Activated naive CD8-positive, alpha-beta T cell treated with anti-CD3 and anti-CD28 coated beads, Interleukin-2, amount 50 U/mL, for 16 hours (primary cell): ENCODE data around the gene MAPKAP1.
A peak's percentile ranks its signal among the peaks of the same experiment; 100 is the strongest.

ENCODE experiments used
- DNase-seq: peaks from one replicate; pipeline ENCODE4 v3.0.0-alpha.2; 2020; ENCODE audit warnings: low read depth, low spot score

MAPKAP1 gene

DNA sequence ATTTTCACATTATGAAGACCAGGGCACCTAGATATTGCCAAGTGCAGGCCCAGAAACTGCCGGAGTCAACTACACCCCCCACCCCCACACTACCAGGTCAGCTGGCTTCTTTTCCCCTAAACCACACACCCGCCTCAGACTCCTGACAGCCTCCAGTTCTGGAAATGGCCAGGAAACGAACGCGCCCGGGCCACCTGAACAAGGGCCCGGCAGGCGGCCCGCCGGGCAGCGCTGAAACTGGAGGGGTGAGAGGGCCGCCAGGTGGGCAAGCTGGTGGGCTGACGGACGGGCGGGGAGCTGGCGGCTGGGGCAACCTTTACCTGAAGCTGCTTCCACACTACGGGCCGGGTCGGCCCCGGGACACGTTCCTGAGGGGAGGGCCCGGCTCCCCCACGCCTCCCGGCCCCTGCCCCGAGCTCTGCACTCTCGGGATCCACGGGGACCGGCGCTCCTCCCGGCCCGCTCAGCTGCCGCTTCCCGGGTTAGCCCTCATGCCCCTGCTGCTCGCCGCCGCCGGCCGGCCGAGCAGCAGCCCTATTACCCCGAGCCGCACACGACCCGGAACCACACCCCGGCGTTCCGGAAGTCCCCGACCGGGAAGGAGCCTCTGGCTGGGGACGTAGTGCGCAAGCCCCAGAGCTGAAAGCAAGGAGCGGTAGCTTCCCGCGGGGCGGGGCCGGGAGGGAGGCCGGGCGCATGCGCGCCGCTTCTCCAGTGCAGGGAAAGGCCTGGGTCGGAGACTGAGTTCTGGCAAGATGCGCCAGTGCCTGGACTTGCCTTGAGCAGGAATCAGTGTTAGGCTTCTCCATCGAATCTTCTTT, at the start of gene MAPKAP1:
TSS of gene MAPKAP1 (minus strand) at position 558 of the 821 bp plus-strand sequence. CDS start 34,634 bp downstream, outside the sequence.
- peak; percentile 85 for DNase-seq

DNA sequence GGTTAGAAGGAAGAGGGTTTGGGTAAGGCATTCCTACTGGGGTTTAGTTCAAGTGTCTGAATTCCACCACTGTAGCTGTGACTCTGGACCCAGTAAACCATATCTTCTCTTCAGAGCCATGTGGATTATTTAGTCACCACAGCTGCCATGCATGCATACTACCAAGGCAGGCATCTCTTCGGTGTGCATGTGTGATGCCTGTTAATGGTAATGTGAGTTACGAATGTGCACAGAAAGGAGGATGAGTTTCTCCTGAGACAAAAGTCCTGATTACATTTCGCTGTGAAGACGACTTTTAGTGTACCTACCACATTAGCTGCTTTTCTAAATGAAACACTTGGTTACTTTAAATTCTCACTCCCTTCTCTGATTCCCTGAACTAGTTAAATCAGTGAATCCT, 49.5 kb upstream of the MAPKAP1 start:
- DNase-seq: no peak

DNA sequence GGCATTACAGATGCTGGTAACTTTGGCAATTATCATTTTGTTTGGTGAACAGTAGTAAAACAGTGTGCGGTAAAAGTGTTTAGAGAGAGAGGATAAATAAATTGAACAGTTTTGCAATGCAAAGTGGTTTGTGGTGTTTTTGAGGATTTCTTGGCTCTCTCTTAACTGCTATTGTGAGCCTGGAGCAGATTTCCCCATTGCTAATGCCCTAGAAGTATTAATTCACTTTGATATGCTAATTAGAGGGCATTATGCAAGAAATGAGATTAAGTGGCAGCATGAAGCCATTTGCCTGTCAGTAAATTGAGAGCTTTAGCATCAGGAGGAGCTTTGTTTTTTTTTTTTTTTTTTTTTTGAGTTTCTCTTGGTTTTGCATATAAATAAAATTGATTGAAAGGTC, 48.3 kb upstream of the MAPKAP1 start:
- DNase-seq: no peak

DNA sequence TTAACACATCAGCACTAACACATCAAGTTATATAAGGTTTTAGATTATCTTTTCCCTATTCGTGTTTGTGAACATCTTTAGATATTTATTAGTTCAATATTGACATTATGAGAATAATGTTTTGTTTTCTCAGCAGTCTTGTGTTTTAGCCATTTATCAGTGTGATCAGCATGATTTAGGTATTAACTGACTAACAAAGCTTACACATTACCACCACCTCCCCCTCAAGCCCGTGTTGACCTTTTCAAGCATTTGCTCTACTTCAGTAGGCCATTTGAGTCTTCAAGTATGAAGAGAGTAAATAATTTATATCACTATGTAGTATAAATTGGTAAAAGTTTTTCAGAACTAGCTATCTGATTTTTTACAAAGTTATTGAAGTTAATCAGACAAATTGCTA, 47.1 kb upstream of the MAPKAP1 start:
- DNase-seq: no peak

DNA sequence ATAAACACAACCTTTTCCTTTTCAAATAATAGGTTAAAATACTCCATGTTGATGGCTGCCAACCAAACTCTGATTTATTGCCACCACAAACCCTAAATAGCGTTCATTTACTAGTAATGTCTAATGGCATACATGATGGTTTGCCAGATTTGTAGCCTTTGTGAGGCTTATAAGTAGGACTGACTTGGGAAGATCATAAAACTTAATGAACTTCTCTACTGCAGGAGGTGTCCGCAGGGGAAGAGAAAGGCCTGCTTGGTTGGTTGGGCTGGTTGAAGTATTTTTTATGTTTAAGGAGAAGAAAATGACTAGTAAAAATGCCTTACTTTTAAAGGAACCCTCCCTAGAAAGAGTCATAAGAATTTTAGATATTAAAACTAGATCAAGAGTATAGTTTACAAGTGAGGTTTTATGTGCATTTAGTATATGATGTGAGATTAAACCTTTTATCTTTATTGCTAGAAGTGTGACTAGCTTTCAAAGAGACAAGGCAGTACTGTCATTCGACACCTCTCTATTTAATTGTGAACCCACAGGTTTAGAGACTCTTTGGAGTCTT, 45.1 kb upstream of the MAPKAP1 start:
- DNase-seq: no peak

DNA sequence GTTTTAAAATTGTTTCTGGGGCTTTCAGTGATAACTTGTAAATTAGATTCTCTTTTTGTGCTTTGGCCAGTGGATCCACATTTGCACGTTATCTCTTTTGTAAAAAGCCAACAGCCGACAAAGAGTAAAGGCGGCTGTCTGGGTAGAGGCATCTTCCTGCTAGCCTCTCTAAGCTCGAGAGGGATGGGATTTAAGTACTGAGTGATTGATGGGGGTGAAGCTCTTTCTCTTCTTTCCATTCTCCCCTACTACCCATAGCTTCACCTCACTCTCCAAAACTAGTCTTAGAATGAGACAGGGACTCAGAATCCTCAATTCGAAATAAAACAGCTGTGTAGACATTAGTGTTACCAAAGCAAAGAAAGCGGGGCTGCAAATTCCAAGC, 43.6 kb upstream of the MAPKAP1 start:
- DNase-seq: no peak

DNA sequence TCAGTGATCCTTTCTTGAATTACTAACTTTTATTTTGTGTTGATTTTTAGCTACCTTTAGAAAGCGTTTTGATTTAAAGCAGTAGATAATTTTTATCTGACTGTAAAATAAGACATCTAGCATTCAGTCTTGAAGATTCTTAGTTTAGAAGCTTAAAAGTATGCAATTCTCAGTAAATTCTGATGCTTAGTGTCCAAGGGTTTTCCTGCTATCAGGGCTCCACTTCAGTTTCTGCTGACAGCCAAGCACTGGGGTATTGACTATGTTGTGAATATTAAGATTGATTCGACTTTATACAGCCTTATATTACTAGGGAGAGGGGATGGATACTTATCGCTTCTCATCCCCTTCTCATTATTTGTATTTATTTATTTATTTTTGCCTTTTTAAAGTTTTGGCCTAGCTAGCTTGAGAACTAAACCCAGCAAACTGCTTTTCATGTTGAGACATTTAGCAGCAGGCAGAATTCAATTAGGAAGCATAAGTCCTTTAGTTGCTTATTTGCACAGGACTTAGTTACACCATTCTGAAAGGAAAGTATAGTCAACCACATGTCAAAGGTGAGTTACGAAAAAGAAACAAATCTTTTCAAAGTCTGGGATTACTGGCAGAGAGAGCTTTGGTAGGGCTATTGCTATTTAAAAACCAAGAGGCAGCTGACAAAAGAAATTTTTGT, 43.1 kb upstream of the MAPKAP1 start:
- no peak for DNase-seq

DNA sequence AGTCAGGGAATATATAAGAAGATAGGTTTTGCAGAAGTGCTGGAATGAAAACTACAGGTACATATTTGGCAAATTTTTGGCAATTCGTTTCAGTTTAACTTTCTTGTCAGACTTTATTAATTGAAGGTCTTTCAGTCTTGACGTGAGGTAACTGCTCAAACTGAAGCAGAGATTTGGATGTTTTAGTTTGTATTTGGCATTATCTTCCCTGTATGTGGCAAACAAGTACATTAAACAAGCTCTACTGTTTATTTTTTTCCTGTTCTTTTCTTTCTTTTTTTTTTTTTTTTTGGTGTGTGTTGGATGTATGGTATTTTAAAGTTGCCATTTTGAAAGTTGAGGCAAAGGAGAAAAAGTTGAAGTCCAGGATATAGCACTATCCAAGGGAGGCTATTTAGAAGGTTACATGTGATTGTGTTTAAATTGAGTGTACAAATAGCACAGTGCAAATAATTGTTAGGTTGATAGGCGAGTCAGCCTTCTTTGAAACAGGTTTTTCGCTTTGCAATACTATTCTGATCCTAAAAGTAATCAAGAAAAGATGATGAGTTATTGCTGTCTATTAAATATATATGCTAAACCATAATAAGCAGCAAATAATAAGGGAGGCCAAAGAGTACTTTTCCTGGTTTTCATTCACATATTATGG, 42.4 kb upstream of the MAPKAP1 start:
- no peak for DNase-seq

DNA sequence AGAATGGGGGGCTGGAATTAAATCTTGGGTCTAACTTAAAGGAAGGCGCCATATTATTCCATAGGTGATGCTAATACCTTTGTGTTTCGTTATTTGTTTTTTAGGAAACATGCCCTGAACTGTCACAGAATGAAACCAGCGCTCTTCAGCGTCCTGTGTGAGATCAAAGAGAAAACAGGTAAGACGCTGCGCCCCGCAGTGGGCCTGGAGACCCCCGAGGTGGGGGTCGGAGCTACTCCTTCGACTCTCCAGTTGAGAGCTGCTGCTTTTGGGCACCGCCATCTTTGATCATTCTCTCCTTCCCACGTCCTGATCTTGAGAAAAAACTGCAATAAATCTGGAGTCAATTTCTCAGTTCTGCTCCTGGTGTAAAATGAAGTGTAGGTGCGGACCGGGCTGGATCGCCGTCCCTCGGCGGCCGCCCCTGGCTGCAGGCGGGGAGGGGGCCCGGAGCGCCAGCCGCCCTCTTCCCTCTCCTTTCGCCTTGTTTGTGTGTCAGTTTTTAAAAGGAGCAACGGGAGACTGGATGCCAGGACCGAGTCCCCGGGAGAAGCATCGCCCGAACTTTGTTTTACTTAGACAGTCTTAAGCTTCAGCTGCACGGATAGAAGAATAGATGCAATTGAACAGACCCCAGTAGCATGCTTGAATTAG, 41.6 kb upstream of the MAPKAP1 start:
- no peak for DNase-seq

DNA sequence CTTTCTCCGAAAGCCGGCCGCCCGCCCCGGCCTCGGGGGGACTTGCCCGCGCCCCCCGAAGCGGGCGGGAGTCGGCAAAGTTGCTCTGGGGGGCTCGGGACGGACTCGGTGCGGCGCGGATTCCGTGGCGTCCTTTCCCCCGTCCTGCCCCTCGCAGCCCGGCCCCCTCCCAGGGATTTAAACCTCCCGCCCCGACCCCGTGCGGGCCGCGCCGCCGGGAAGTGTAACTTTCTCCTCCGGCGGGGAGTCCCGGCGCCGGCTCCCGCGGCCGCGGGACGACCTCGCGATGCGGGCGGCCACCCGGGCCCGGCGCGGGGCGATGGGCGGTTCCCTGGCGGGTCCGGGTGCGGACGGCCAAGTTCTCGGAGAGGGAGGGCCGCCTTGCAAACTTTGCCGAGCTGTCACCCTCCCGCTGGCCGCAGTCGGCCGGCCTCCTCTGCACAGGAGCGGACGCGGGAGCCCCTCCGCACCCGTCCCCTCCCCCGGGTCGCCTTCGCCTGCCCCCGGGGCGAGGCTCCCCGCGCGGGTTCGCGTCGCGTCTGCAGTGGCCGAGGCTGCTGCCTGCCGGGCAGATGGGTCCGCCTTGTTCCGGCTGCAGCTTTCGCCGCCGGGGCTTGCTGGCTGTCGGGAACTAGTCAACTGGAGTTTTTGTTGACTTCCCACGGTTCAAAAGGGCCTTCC, 40.9 kb upstream of the MAPKAP1 start:
- no peak for DNase-seq

DNA sequence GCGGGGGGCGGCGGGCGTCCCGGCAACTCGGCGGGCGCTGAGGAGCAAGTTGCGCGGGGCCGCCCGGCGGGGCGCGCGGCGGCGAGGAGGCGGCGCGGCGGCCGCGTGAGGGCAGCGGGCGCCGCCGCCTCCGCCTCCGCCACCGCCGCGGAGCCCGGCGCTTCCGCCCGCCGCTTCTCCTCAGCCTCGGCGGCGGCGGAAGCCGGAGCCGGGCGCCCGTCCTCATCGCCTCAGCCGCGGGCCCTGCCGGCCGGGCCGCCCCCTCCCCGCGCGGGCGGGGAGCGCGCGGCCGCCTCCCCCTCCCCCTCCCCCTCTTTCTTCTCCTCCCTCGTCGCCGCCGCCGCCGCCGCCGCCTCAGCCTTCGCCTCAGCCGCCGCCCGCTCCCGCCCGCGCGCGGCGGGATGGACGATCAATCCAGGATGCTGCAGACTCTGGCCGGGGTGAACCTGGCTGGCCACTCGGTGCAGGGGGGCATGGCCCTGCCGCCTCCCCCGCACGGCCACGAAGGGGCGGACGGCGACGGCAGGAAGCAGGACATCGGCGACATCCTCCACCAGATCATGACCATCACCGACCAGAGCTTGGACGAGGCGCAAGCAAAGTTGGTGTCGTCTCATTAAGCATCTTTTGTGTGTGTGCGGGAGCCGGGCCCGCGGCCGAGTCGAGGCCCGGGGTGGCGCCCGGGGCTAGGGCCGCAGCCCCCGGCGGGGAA, 40.2 kb upstream of the MAPKAP1 start, which contains the start of gene PBX3:
TSS of gene PBX3 (plus strand) at position 321 of the 712 bp plus-strand sequence.
- DNase-seq: no peak

DNA sequence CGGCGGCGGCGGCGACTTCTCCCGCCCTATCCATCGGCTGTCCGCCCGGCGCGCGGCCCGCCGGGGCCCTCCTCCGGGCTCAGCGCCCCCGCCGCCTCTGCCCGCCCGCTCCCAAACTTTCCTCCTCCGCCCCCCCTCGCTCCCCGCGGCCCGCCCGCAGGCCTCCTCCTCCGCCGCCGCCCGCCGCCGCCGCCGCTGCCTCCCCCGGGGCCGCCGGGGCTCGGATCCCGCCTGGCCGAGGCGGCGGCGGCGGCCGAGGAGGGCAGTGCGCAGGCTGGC, 39.7 kb upstream of the MAPKAP1 start:
- DNase-seq: no peak

DNA sequence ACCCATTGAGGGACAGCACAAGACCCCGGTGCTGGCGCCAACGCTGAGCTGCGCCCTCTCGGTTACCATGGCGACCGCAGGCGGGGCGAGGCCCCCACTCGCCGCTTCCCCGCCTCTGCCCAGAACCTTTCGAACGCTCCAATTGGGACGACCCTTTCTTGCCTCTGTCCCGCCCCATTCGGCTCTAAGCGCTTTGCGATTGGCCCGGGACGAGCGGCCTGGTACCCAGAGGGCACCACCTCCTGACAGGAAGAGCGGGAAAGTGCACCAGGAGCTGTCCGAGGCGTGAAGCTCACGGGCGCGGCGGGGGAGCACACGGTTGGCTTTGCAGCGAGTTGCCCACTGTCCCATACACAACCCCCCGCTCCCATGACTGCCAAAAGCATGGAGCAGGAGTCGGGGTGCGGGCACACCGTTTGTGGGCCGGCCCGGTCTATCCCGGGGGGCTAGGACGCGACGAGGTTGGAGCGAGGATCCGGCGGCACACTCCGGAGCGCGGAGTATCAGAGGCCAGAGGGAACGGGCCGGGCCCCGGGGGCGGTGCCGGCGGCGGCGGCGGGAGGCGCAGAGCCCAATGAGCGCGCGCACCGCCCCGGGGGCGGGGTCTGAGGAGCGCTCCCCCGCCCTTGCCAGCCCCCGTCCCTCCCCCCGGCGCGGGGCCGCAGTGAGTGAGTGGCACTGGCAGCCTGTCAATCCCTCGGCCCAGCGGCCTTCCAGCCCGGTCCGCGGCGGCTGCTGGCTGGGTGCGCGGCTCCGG, 39.2 kb upstream of the MAPKAP1 start:
- DNase-seq: peak; percentile 83

DNA sequence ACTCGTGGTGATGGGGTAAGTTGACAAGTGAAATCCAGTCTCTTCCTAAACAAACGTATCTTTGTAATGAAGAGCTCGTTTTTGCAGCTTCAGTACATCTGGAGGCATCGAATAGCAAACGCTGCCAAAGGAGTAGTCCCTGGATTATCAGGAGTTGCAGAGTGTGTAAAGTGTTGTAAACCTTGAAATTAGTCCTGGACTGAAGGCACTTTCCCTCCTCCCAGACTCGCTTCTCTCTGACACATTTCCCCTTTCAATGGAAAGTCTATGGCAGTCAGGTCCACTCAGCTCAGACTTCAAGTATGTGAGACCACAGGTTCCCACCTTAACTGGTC, 38.6 kb upstream of the MAPKAP1 start:
- DNase-seq: no peak

DNA sequence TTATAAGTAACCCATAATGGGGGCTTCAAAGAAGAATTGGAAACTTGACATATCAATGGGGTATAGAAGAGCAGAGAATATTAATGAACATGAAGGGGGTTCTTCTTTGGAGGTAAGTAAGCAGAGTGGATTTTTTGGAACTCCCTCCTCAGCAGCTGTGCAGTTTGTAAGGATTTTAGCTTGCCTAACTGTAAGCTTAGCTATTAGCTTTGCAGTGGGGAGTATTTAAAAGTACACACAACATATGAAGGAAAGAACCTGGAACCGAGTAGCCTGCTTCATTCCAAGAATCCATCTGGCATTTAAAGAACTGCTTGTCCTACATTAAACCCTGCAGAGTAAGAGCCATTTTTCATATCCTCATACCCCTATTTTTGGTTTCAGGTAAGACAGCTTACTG, 38.0 kb upstream of the MAPKAP1 start:
- no peak for DNase-seq

DNA sequence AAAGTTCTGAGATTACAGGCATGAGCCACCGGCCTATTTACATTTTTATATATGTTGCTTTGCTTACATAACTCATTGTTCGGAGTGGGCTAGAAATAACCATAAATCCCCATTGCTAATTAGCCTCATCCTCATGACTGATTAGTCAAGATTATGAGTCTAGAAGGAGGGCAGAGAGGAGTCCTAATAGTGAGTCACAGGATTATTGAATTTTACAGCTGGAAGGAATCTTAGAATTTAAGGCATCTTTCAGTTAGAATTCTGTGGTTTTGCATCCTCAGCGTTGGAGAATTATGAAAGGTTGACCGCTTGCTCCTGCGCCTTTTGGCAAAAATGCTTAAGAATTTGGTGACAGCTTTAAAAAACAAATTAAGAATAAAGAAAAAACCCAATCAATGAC, 37.6 kb upstream of the MAPKAP1 start:
- no peak for DNase-seq

DNA sequence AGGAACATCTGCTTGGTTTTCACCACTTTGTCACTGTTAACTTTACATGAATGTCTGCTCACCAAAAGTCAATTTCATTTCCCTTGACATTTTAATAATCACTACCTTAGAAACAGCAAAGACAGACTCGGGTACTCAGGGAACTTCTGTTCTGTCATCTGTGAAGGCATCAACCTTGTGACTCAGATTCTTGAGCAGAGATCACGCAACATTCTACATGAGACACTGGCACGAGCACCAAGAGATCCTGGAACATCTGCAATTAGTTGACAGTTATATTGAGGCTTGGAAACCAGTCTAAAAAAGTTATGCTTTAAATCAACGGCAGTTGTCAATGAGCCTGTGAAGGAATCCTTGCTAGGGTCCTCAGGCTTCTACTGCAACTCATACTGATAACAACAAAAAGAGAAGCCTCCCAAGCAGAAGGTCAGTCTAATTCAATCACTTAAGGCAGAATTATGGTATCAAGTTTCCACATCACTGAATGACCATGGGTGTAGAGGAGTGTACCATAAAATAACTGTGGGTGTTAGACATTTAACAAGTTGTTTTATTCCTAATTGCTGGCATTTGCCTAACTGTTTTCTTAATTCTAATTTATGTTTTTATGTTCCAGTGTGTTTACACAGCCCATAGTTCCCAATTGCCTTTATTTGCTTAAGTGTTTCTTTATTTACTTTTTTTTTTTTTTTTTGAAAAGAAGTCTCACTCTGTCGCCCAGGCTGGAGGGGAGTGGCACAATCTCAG, 36.8 kb upstream of the MAPKAP1 start:
- no peak for DNase-seq

DNA sequence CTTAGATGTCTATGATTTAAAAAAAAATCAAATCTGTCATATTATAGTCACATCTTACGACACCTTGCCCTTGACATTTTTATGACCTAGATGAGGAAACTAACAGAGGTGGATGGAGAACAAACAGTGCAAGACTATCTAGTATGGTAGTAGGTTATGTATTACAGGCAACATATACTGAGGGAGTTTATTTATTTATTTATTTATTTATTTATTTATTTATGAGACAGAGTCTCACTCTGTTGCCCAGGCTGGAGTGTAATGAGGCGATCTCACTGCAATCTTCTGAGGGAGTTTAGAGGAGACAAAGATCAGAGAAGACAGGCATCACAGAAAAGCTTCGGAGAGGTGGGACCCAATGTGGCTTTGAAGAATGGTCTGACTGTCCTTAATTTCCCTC, 35.6 kb upstream of the MAPKAP1 start:
- no peak for DNase-seq

DNA sequence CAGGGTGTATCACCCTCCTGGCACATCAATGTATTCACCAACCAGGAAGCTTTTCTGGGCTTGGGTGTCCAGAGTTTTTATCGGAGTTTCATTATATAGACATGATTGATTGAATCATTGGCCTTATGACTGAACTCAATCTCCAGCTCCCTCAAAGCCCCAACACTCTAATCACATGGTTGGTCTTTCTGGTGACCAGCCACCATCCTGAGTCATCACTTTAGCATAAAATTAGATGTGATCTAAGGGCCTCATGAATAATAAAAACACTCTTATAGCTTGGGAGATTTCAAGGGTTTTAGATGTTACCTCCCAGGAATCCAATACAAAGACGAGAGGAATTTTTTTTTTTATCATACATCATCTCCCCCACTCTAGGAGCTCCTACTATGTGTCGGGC, 32.4 kb upstream of the MAPKAP1 start:
- DNase-seq: no peak

DNA sequence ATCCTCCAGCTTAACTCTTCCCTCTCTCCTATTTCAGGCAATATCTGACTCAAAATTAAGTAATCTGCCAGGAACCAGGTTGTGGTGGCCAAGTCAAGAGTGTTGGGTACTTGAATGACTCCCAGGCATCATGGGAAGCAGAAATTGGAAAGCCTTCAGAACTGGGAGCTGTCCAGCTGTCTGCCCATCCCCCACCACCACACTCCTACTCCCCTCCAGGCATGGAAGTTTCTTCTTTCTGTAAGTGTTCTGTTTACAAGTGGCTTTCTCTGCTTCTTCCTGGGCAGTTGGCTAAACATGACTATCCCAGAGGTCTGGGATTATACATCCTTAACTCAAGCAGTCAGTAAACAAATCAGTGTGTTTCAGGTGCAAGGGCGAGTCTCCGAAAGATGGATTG, 25.6 kb upstream of the MAPKAP1 start:
- no peak for DNase-seq
